A549 (cell line): ENCODE measurements around the gene ERCC6.

Source experiments
- BHLHE40 ChIP-seq: IDR thresholded peaks from 2 replicates; pipeline ENCODE4 v1.6.1; 2012; ENCODE audit warnings: low read depth, low read length, inconsistent platforms
- MYC ChIP-seq: IDR thresholded peaks from 2 replicates; pipeline ENCODE4 v1.6.1; 2012; ENCODE audit warnings: mild to moderate bottlenecking, inconsistent platforms, low read length, improper control_type of control experiment, borderline replicate concordance
- TF ChIP-seq, protein P1 (sequence below): fragments of >200 bp; sonication (Bioruptor Twin); formaldehyde crosslinking; IDR thresholded peaks from 3 replicates; pipeline ENCODE4 v1.5.1; 2016

DNA sequence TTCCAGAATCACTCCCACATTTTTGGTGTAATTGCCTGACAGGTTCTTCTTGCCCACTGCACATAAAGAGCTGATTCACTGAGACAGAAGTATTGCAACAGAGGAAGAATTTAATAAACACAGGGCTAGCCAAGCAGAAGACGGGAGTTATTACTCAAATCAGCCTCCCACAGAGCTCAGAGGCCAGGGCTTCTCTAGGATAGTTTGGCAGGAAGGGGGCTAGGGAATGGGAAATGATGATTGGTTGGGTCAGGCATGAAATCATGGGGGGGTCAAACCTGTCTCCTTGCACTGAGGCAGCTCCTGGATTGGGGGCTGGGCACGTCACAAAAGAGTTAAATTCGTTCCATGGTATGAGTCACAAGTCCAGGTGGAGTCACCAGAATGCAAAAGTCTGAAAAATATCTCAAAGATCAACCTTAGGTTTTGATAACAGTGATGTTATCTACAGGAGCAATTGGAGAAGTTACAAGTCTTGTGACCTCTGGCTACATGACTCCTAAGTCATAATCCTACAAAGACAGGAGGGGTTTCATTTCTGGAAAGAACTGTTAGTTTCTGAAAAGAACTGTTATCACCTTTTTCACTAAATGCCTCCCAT lies 30.2 kb upstream of the ERCC6 start:
- TF ChIP-seq, protein P1, sequence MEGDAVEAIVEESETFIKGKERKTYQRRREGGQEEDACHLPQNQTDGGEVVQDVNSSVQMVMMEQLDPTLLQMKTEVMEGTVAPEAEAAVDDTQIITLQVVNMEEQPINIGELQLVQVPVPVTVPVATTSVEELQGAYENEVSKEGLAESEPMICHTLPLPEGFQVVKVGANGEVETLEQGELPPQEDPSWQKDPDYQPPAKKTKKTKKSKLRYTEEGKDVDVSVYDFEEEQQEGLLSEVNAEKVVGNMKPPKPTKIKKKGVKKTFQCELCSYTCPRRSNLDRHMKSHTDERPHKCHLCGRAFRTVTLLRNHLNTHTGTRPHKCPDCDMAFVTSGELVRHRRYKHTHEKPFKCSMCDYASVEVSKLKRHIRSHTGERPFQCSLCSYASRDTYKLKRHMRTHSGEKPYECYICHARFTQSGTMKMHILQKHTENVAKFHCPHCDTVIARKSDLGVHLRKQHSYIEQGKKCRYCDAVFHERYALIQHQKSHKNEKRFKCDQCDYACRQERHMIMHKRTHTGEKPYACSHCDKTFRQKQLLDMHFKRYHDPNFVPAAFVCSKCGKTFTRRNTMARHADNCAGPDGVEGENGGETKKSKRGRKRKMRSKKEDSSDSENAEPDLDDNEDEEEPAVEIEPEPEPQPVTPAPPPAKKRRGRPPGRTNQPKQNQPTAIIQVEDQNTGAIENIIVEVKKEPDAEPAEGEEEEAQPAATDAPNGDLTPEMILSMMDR, result no peak
- TF ChIP-seq BHLHE40 (no peak), MYC (no peak)
